BE2C (cell line): Measurements from ENCODE around the gene PCDHB15. TPM values are rescaled to one million over a fixed set of nuclear protein-coding genes. Genes with fewer than 3 reads are reported as not detected.
"Not testable (repeated sequence)": the region's sequence is repeated elsewhere in the genome, so short reads cannot be mapped to it uniquely, and the experiment has no call there.

Experiments used
- DNase-seq: peaks from one replicate; pipeline ENCODE4 v3.0.0-alpha.2; 2020
- H3K27me3 ChIP-seq: fragments of 250-450 bp; sonication (Bioruptor Pico); 2 replicates; pipeline ENCODE4 v1.5.1; 2020; ENCODE audit warnings: mild to moderate bottlenecking
- H3K36me3 ChIP-seq: fragments of 250-450 bp; sonication (Bioruptor Pico); 2 replicates; pipeline ENCODE4 v1.5.1; 2020; ENCODE audit warnings: mild to moderate bottlenecking
- H3K4me1 ChIP-seq: fragments of 250-450 bp; sonication (Bioruptor Pico); 2 replicates; pipeline ENCODE4 v1.5.1; 2020
- H3K4me3 ChIP-seq: 2 replicates; pipeline ENCODE4 v1.5.1; 2011; ENCODE audit warnings: low read depth, low read length
- H3K9me3 ChIP-seq: fragments of 250-450 bp; sonication (Bioruptor Pico); 2 replicates; pipeline ENCODE4 v1.5.1; 2020
- CTCF ChIP-seq: IDR thresholded peaks from 2 replicates; pipeline ENCODE4 v1.5.1; 2012; ENCODE audit warnings: mild to moderate bottlenecking, low read depth, low read length
- polyA plus RNA-seq: library from polyadenylated mRNA; unstranded; fragments of >200 nt; gene quantifications from one replicate; pipeline ENCODE4 v1.2.1, GENCODE V29; 2012; ENCODE audit warnings: low read depth, missing spikeins; ENCODE audit not compliant: insufficient read length, insufficient read depth

Gene PCDHB15
- 7.6 TPM for polyA plus RNA-seq

- DNase-seq = peak; percentile 33
- H3K36me3 ChIP-seq = no peaks in the 10 kb centered on the region
- peak within 1 kb of the TSS; percentile 12; the same call in 1 of the 2 replicates for H3K4me3 ChIP-seq
- H3K27me3 ChIP-seq = no peaks in the 10 kb centered on the region
- peak; percentile 45 for TF ChIP-seq CTCF
- H3K4me1 ChIP-seq = no peaks in the 10 kb centered on the region
- no peaks in the 10 kb centered on the region; the same call in 1 of the 2 replicates for H3K9me3 ChIP-seq
Observed at GRCh38 chr5:141245250-141245717, at the start of gene PCDHB15. TSS of gene PCDHB15 (plus strand) at chr5:141245395. CDS start at chr5:141245579, 184 bp downstream.

DNA sequence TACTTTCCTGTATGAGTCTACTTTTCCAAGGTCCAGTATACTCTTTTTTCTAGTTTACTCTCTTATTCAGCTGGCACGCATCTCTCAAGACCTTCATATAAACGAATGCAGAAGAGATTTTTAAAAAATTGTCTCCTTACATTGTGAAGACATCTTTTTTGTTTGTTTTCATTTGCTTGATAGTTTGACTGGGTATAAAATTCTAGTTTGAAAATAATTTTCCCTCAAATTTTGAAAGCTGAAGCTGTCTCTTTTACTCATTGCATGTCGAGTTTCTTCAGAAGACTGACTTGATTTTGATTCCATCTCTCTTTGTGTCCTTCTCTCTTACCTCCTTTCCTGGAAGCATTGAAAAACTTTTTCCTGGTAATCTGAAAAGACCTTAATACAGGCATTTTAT lies 48.8 kb upstream of the PCDHB15 start:
- DNase-seq = no peak
- no peak overlapping the region for H3K4me3 ChIP-seq

DNA sequence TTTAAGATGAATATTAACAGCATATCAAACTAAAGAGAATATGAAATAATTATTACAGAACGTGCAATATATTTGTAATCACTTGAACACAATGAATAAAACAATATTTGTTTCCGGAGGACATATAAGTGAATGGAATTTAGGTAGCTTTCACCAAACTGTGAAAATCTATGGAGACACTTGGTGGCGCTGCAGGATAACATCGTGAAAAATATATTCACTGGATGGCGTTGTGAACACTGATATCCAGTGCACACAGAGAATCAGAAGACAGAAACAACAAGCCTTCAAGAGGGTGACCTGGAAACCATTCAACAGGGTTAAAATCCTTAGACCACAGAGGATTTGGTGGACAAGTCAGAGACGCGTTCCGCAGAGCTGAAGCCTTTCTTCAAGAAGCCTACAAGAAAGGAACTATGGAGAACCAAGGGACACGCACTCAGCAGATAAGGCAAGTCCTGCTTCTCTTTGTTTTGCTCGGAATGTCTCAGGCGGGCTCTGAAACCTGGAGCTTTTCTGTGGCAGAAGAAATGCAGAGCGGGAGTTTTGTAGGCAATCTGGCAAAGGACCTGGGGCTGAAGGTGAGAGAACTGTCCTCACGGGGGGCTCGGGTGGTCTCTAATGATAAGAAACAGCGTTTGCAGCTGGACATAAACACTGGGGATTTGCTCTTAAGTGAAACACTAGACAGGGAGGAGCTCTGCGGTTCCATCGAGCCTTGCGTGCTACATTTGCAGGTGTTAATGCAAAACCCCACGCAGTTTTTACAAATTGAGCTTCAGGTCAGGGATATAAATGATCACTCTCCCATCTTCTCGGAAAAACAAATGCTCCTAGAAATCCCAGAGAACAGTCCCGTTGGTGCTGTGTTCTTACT lies 45.6 kb upstream of the PCDHB15 start, which contains the start of gene PCDHB11:
Gene PCDHB11, plus strand, starts transcription at position 269 of the 877 bp plus-strand sequence. Its CDS starts 148 bp downstream, at position 417.
- Histone ChIP-seq H3K4me3 (no peak within 1 kb of the TSS), H3K27me3 (no peaks in the 10 kb centered on the region), H3K9me3 (no peaks in the 10 kb centered on the region; the same call in 1 of the 2 replicates), H3K4me1 (no peaks in the 10 kb centered on the region), H3K36me3 (no peaks in the 10 kb centered on the region)
- TF ChIP-seq CTCF = peak; percentile 51
- DNase-seq = no peak

More for the DNA sequence above, 48.8 kb upstream of the PCDHB15 start:
- TF ChIP-seq CTCF = no peak
- no peaks in the 10 kb centered on the region for H3K4me1 ChIP-seq
- H3K36me3 ChIP-seq = no peaks in the 10 kb centered on the region
- no peaks in the 10 kb centered on the region; the same call in 1 of the 2 replicates for H3K9me3 ChIP-seq
- no peaks in the 10 kb centered on the region for H3K27me3 ChIP-seq

- H3K4me3 ChIP-seq, H3K9me3 ChIP-seq, H3K27me3 ChIP-seq, DNase-seq, H3K4me1 ChIP-seq, H3K36me3 ChIP-seq: not testable (repeated sequence)
Observed at GRCh38 chr5:141201126-141201525, 44.1 kb upstream of the PCDHB15 start.

GRCh38 chr5:141201646-141202045 lies 43.5 kb upstream of the PCDHB15 start:
- not testable (repeated sequence) for DNase-seq, H3K36me3 ChIP-seq, H3K4me1 ChIP-seq, H3K4me3 ChIP-seq, H3K9me3 ChIP-seq, H3K27me3 ChIP-seq

DNA sequence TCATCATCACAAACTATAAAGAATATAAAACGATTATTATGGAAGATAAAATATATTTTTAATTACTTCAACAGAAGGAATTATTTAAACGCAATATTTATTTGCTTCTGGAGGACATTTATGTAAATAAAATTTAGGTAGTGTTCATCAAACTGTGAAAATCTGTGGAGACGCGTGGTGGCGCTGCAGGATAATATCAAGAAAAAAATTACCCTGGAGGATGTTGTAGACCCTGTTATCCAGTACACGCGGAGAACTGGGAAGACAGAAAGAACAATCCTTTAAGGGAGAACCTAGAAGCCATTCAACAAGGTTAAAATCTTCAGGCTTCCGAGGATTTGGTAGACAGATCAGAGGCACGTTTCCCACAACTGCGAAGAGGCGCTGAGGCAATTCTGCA lies 36.7 kb upstream of the PCDHB15 start, which contains the start of gene PCDHB12:
Gene PCDHB12, plus strand, starts transcription at position 242 of the 400 bp plus-strand sequence. CDS start 189 bp downstream, outside the sequence.
- TF ChIP-seq CTCF = no peak
- H3K9me3 ChIP-seq = no peaks in the 10 kb centered on the region
- H3K27me3 ChIP-seq = no peaks in the 10 kb centered on the region
- H3K4me1 ChIP-seq = no peaks in the 10 kb centered on the region
- no peaks in the 10 kb centered on the region for H3K36me3 ChIP-seq
- H3K4me3 ChIP-seq = no peak within 1 kb of the TSS
- DNase-seq = no peak

DNA sequence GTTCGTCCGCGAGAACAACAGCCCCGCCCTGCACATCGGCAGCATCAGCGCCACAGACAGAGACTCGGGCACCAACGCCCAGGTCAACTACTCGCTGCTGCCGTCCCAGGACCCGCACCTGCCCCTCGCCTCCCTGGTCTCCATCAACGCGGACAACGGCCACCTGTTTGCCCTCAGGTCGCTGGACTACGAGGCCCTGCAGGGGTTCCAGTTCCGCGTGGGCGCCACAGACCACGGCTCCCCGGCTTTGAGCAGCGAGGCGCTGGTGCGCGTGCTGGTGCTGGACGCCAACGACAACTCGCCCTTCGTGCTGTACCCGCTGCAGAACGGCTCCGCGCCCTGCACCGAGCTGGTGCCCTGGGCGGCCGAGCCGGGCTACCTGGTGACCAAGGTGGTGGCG lies 34.9 kb upstream of the PCDHB15 start:
- H3K9me3 ChIP-seq, H3K36me3 ChIP-seq, H3K4me1 ChIP-seq, DNase-seq, H3K27me3 ChIP-seq, H3K4me3 ChIP-seq: not testable (repeated sequence)

- H3K4me3 ChIP-seq, H3K4me1 ChIP-seq, H3K9me3 ChIP-seq, H3K36me3 ChIP-seq, DNase-seq, H3K27me3 ChIP-seq: not testable (repeated sequence)
Observed at GRCh38 chr5:141210849-141211248, 34.3 kb upstream of the PCDHB15 start.

- H3K4me3 ChIP-seq, DNase-seq, H3K9me3 ChIP-seq, H3K36me3 ChIP-seq, H3K4me1 ChIP-seq, H3K27me3 ChIP-seq: not testable (repeated sequence)
Observed at GRCh38 chr5:141213656-141214339, 31.4 kb upstream of the PCDHB15 start, which contains the start of gene PCDHB13. TSS of gene PCDHB13 (plus strand) at chr5:141213919. CDS start at chr5:141214124, 205 bp downstream.

- H3K4me3 ChIP-seq, H3K4me1 ChIP-seq: not testable (repeated sequence)
Observed at GRCh38 chr5:141214583-141214982, 30.6 kb upstream of the PCDHB15 start.

More at GRCh38 chr5:141214583-141214982, 30.6 kb upstream of the PCDHB15 start:
- not testable (repeated sequence) for H3K9me3 ChIP-seq, H3K27me3 ChIP-seq, DNase-seq, H3K36me3 ChIP-seq
